ENCODE measurements around the gene FAM13A. TPM values are rescaled to one million over a fixed set of nuclear protein-coding genes. Genes with fewer than 3 reads are reported as not detected.

The FAM13A gene
- polyA plus RNA-seq, 1 donor from 2014 or later, result 4.0 TPM

- no peak for TF ChIP-seq EZH2 (IDR thresholded peaks at IDR 0.05; ENCODE audit: borderline replicate concordance, insufficient read depth, low read length, poor library complexity, severe bottlenecking)
- TF ChIP-seq, protein P1, sequence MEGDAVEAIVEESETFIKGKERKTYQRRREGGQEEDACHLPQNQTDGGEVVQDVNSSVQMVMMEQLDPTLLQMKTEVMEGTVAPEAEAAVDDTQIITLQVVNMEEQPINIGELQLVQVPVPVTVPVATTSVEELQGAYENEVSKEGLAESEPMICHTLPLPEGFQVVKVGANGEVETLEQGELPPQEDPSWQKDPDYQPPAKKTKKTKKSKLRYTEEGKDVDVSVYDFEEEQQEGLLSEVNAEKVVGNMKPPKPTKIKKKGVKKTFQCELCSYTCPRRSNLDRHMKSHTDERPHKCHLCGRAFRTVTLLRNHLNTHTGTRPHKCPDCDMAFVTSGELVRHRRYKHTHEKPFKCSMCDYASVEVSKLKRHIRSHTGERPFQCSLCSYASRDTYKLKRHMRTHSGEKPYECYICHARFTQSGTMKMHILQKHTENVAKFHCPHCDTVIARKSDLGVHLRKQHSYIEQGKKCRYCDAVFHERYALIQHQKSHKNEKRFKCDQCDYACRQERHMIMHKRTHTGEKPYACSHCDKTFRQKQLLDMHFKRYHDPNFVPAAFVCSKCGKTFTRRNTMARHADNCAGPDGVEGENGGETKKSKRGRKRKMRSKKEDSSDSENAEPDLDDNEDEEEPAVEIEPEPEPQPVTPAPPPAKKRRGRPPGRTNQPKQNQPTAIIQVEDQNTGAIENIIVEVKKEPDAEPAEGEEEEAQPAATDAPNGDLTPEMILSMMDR (IDR thresholded peaks at IDR 0.05; ENCODE audit: poor library complexity, severe bottlenecking), result no peak
- TF ChIP-seq SMC3 (conservative IDR thresholded peaks at IDR 0.05; ENCODE audit: poor library complexity), result no peak
- TF ChIP-seq POLR2AphosphoS5 (IDR thresholded peaks at IDR 0.05), result no peak
- TF ChIP-seq REST (IDR thresholded peaks at IDR 0.05; ENCODE audit: borderline replicate concordance), result no peak
- TF ChIP-seq TAF1 (IDR thresholded peaks at IDR 0.05; ENCODE audit: low read depth), result no peak
- TF ChIP-seq EP300 (conservative IDR thresholded peaks at IDR 0.05; ENCODE audit: poor library complexity, severe bottlenecking), result no peak
Observed at GRCh38 chr4:88881227-88881569, 175.8 kb downstream of the FAM13A start.

GRCh38 chr4:88880501-88881226 lies 176.3 kb downstream of the FAM13A start:
- no peaks in the 10 kb centered on the region for H3K79me2 ChIP-seq (replicated peaks; ENCODE audit: insufficient read depth, low read length)
- H3K4me3 ChIP-seq (ENCODE audit: low read length), result no peak overlapping the region
- H3K9ac ChIP-seq (ENCODE audit: low read length), result no peak overlapping the region
- H3K9me3 ChIP-seq (ENCODE audit: low read length), result no peaks in the 10 kb centered on the region
- H3K4me2 ChIP-seq (ENCODE audit: low read length), result no peak overlapping the region
- H3K36me3 ChIP-seq (ENCODE audit: insufficient read depth, low read length), result no peaks in the 10 kb centered on the region
- no peak overlapping the region for H2AFZ ChIP-seq (ENCODE audit: low read depth, low read length)
- no peaks in the 10 kb centered on the region for H4K20me1 ChIP-seq (ENCODE audit: insufficient read depth)
- no peaks in the 10 kb centered on the region for H3K9me2 ChIP-seq (ENCODE audit: insufficient read depth, low read length)
- no peak overlapping the region for H3K27ac ChIP-seq (ENCODE audit: low read length)
- no peaks in the 10 kb centered on the region for H3F3A ChIP-seq (ENCODE audit: insufficient read depth, low read length, poor library complexity, severe bottlenecking)
- TF ChIP-seq EP300 (conservative IDR thresholded peaks at IDR 0.05; ENCODE audit: poor library complexity, severe bottlenecking) (no peak), POLR2AphosphoS5 (IDR thresholded peaks at IDR 0.05) (no peak)
- H3K27me3 ChIP-seq (ENCODE audit: insufficient read depth, low read depth, low read length), result no peaks in the 10 kb centered on the region

More at GRCh38 chr4:88881227-88881569, 175.8 kb downstream of the FAM13A start:
- H3K4me3 ChIP-seq (ENCODE audit: low read length), result no peak overlapping the region
- no peak overlapping the region for H2AFZ ChIP-seq (ENCODE audit: low read depth, low read length)
- H3K27me3 ChIP-seq (ENCODE audit: insufficient read depth, low read depth, low read length), result no peaks in the 10 kb centered on the region
- H3K9me3 ChIP-seq (ENCODE audit: low read length), result no peaks in the 10 kb centered on the region
- no peaks in the 10 kb centered on the region for H3F3A ChIP-seq (ENCODE audit: insufficient read depth, low read length, poor library complexity, severe bottlenecking)
- H3K4me2 ChIP-seq (ENCODE audit: low read length), result no peak overlapping the region
- H3K36me3 ChIP-seq (ENCODE audit: insufficient read depth, low read length), result no peaks in the 10 kb centered on the region
- H3K9me2 ChIP-seq (ENCODE audit: insufficient read depth, low read length), result no peaks in the 10 kb centered on the region
- no peak overlapping the region for H3K9ac ChIP-seq (ENCODE audit: low read length)
- no peaks in the 10 kb centered on the region for H3K79me2 ChIP-seq (replicated peaks; ENCODE audit: insufficient read depth, low read length)
- no peaks in the 10 kb centered on the region for H4K20me1 ChIP-seq (ENCODE audit: insufficient read depth)
- no peak overlapping the region for H3K27ac ChIP-seq (ENCODE audit: low read length)

- no peaks in the 10 kb centered on the region for H3F3A ChIP-seq (ENCODE audit: insufficient read depth, low read length, poor library complexity, severe bottlenecking)
- no peaks in the 10 kb centered on the region for H3K9me2 ChIP-seq (ENCODE audit: insufficient read depth, low read length)
- no peak overlapping the region for H3K4me3 ChIP-seq (ENCODE audit: low read length)
- H4K20me1 ChIP-seq (ENCODE audit: insufficient read depth), result no peaks in the 10 kb centered on the region
- H3K4me2 ChIP-seq (ENCODE audit: low read length), result no peak overlapping the region
- no peak overlapping the region for H3K9ac ChIP-seq (ENCODE audit: low read length)
- no peak overlapping the region for H3K27ac ChIP-seq (ENCODE audit: low read length)
- H3K36me3 ChIP-seq (ENCODE audit: insufficient read depth, low read length), result no peaks in the 10 kb centered on the region
- no peaks in the 10 kb centered on the region for H3K79me2 ChIP-seq (replicated peaks; ENCODE audit: insufficient read depth, low read length)
- H3K9me3 ChIP-seq (ENCODE audit: low read length), result no peaks in the 10 kb centered on the region
- TF ChIP-seq TAF1 (IDR thresholded peaks at IDR 0.05; ENCODE audit: low read depth), result no peak
- TF ChIP-seq MXI1 (conservative IDR thresholded peaks at IDR 0.05; ENCODE audit: poor library complexity, severe bottlenecking), result no peak
- no peak for TF ChIP-seq RAD21 (conservative IDR thresholded peaks at IDR 0.05)
- TF ChIP-seq EZH2 (IDR thresholded peaks at IDR 0.05; ENCODE audit: borderline replicate concordance, insufficient read depth, low read length, poor library complexity, severe bottlenecking), result no peak
- no peak for TF ChIP-seq POLR2AphosphoS5 (IDR thresholded peaks at IDR 0.05)
- TF ChIP-seq SMC3 (conservative IDR thresholded peaks at IDR 0.05; ENCODE audit: poor library complexity), result no peak
- TF ChIP-seq REST (IDR thresholded peaks at IDR 0.05; ENCODE audit: borderline replicate concordance), result no peak
- no peak for TF ChIP-seq EP300 (conservative IDR thresholded peaks at IDR 0.05; ENCODE audit: poor library complexity, severe bottlenecking)
- TF ChIP-seq, protein P1 (IDR thresholded peaks at IDR 0.05; ENCODE audit: poor library complexity, severe bottlenecking), result no peak
- no peaks in the 10 kb centered on the region for H3K27me3 ChIP-seq (ENCODE audit: insufficient read depth, low read depth, low read length)
- H2AFZ ChIP-seq (ENCODE audit: low read depth, low read length), result no peak overlapping the region
Observed at GRCh38 chr4:88879991-88880390, 177.0 kb downstream of the FAM13A start.
